Breast epithelium (tissue), 4 donors: ENCODE measurements around the gene ZNF419. TPM values are rescaled to one million over a fixed set of nuclear protein-coding genes. Genes with fewer than 3 reads are reported as not detected.
A peak's percentile ranks its signal among the peaks of the same experiment; 100 is the strongest.

Experiments used
- DNase-seq, 2 donors: peaks; one replicate each; pipeline ENCODE4 v3.0.0-alpha.2; 2019; ENCODE audit warnings: low spot score in 2 of 2
- H3K27ac ChIP-seq, 2 donors: fragments of 200-600 bp; sonication (generic) in 1 of 2; one replicate each; pipeline ENCODE4 v1.5.1; 2016 to 2019; ENCODE audit warnings: mild to moderate bottlenecking in 1 of 2
- H3K27me3 ChIP-seq, 2 donors: fragments of 200-600 bp; sonication (generic) in 1 of 2; one replicate each; pipeline versions ENCODE4 v1.5.1 to v1.6.0; 2017 to 2019; ENCODE audit warnings: control low read depth in 1 of 2, mild to moderate bottlenecking in 1 of 2
- H3K36me3 ChIP-seq: fragments of 200-600 bp; one replicate; pipeline ENCODE4 v1.5.1; 2019
- H3K4me1 ChIP-seq, 2 donors: fragments of 200-600 bp; sonication (generic); one replicate each; pipeline ENCODE4 v1.5.1; 2016 to 2019; ENCODE audit warnings: control low read depth in 1 of 2
- H3K4me3 ChIP-seq, 3 donors: fragments of 200-600 bp; sonication (generic); 1 replicate in 2 of 3; 2 replicates in 1 of 3; pipeline ENCODE4 v1.5.1; 2016 to 2019; ENCODE audit warnings: mild to moderate bottlenecking in 3 of 3, moderate library complexity in 2 of 3
- H3K9me3 ChIP-seq, 2 donors: fragments of 200-600 bp; sonication (generic) in 1 of 2; one replicate each; pipeline ENCODE4 v1.5.1; 2016 to 2019; ENCODE audit warnings: control low read depth in 1 of 2
- POLR2A ChIP-seq: fragments of 450-650 bp; IDR thresholded peaks from one replicate; pipeline ENCODE4 v1.6.1; 2016; ENCODE audit warnings: antibody characterized with exemption, mild to moderate bottlenecking, moderate library complexity
- POLR2AphosphoS5 ChIP-seq, 3 donors: sonication (generic); formaldehyde crosslinking; IDR thresholded peaks; one replicate each; pipeline ENCODE4 v1.6.1; 2017; ENCODE audit warnings: antibody characterized with exemption in 3 of 3
- intact Hi-C: fragments of 100-400 bp; cut with DNase I; formaldehyde crosslinking; loops from one replicate; pipeline ENCODE4 v1.15.1; 2023; ENCODE audit warnings: low total_unique reads
- total RNA-seq, 3 donors: library from RNA; depleted of rRNA; stranded (reverse); fragments of >200 nt; gene quantifications; one replicate each; pipeline ENCODE4 v1.1.0, GENCODE V29; 2016
- TF ChIP-seq, protein P1 (sequence below), 3 donors: fragments of 450-650 bp; IDR thresholded peaks; one replicate each; pipeline ENCODE4 v1.5.1; 2016 to 2017; ENCODE audit warnings: antibody characterized with exemption in 3 of 3, mild to moderate bottlenecking in 3 of 3, moderate library complexity in 3 of 3

Gene ZNF419
- total RNA-seq, 3 donors from 2014 or later = 10.2 to 13.0 (median 12.5) TPM

DNA sequence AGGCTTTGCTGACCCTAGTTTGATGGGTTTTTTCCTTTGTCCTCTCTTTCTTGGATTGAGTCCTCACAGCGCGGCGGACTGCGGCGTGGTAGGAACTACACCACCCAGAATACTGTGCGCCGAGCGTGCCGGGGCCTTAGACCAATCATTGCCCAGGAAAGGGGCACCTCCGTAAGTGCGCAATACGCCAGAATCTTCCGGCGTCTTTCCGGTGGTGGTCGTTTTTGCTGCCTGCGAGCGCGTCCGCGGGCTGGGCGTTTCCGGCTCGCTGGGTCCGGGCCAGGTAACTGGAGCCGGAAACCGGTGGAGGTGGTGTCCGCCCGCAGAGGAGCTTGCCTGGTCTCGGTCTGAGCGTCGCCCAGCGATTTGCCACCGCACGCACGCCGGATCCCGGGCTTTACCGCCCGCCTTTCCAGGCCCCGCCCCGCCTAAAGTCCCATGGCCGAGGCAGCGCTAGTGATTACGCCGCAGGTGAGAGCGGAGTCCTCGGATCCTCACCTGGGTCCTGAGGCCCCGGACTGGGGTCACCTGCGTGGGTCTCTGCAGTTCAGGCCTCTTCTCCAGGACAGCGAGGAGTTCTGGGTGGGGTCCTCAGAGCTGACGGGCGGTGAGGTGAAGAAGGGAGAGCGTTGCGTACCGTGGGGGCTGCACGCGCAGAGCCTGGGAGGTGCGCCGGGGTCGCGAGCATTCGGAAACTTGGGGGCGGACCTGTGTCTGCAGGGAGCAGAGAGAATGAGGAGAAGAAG is 39.8 kb downstream of the ZNF419 start, which contains the start of gene ZNF549:
Gene ZNF549, plus strand, starts transcription at position 221 of the 746 bp plus-strand sequence. Its CDS starts 218 bp downstream, at position 439.
- Histone ChIP-seq H3K27me3 (no peaks in the 10 kb centered on the region), H3K36me3 (peaks cover 11% of the 10 kb centered on the region), H3K4me1 (no peaks in the 10 kb centered on the region), H3K4me3 (peak within 1 kb of the TSS; percentile 67 to 98 (median 86)), H3K9me3 (peaks cover 30% of the 10 kb centered on the region in 2 donors), H3K27ac (peak within 1 kb of the TSS; percentile 74 to 81)
- peak; percentile 85 to 87 for DNase-seq
- intact Hi-C loops = no loop called here
- TF ChIP-seq POLR2AphosphoS5 (IDR thresholded peaks at IDR 0.05) = peak; percentile 65 to 70 (median 67)
- no peak for TF ChIP-seq POLR2A
- TF ChIP-seq, protein P1, sequence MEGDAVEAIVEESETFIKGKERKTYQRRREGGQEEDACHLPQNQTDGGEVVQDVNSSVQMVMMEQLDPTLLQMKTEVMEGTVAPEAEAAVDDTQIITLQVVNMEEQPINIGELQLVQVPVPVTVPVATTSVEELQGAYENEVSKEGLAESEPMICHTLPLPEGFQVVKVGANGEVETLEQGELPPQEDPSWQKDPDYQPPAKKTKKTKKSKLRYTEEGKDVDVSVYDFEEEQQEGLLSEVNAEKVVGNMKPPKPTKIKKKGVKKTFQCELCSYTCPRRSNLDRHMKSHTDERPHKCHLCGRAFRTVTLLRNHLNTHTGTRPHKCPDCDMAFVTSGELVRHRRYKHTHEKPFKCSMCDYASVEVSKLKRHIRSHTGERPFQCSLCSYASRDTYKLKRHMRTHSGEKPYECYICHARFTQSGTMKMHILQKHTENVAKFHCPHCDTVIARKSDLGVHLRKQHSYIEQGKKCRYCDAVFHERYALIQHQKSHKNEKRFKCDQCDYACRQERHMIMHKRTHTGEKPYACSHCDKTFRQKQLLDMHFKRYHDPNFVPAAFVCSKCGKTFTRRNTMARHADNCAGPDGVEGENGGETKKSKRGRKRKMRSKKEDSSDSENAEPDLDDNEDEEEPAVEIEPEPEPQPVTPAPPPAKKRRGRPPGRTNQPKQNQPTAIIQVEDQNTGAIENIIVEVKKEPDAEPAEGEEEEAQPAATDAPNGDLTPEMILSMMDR (IDR thresholded peaks at IDR 0.05) = peak in 2 of 3 donors; percentile 9 to 30

DNA sequence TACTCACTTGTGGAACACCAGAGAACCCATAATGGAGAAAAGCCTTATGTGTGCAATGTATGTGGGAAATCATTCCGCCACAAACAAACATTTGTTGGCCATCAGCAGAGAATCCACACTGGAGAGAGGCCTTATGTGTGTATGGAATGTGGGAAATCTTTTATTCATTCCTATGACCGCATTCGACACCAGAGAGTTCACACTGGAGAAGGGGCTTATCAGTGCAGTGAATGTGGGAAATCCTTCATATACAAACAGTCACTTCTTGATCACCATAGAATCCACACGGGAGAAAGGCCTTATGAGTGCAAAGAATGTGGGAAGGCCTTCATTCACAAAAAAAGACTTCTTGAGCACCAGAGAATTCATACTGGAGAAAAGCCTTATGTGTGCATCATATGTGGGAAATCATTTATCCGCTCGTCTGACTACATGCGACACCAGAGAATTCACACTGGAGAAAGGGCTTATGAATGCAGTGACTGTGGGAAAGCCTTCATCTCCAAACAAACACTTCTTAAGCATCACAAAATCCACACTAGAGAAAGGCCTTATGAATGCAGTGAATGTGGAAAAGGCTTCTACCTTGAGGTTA is 50.5 kb downstream of the ZNF419 start:
- no peak overlapping the region for H3K27ac ChIP-seq
- TF ChIP-seq, protein P1 (IDR thresholded peaks at IDR 0.05) = no peak
- no peak for TF ChIP-seq POLR2AphosphoS5 (IDR thresholded peaks at IDR 0.05)
- no peak for TF ChIP-seq POLR2A
- H3K27me3 ChIP-seq = no peaks in the 10 kb centered on the region
- H3K4me1 ChIP-seq = no peaks in the 10 kb centered on the region
- H3K9me3 ChIP-seq = peaks cover 96 to 100% of the 10 kb centered on the region in 2 donors
- H3K4me3 ChIP-seq = peak overlapping the region in 1 of 3 donors; percentile 36
- intact Hi-C loops = no loop called here
- DNase-seq = no peak
- H3K36me3 ChIP-seq = peaks cover 50% of the 10 kb centered on the region

Other genes with a start within 250 kb of the ZNF419 start
- gene ZNF805, start 247.1 kb upstream of the ZNF419 start, total RNA-seq = 10 to 100 TPM; 17.0 to 29.9 (median 19.8) TPM
- gene ZNF460, start 207.3 kb upstream of the ZNF419 start, total RNA-seq = 100 to 1,000 TPM in 1 of 3 donors, 10 to 100 TPM in 2; 70.2 to 123 (median 88.5) TPM
- gene ZNF543, start 167.3 kb upstream of the ZNF419 start, total RNA-seq = 10 to 100 TPM in 1 of 3 donors, 1 to 10 TPM in 2; 6.7 to 14.8 (median 8.5) TPM
- gene ZNF304, start 136.5 kb upstream of the ZNF419 start, total RNA-seq = 10 to 100 TPM in 1 of 3 donors, 1 to 10 TPM in 2; 7.5 to 13.6 (median 8.2) TPM
- gene TRAPPC2B, start 124.2 kb upstream of the ZNF419 start, total RNA-seq = 10 to 100 TPM; 16.7 to 23.2 (median 20.2) TPM
- gene ZNF547, start 124.2 kb upstream of the ZNF419 start, total RNA-seq = 1 to 10 TPM; 1.6 to 3.8 (median 2.4) TPM
- gene ZNF548, start 97.9 kb upstream of the ZNF419 start, total RNA-seq = 10 to 100 TPM; 23.6 to 34.5 (median 31.8) TPM
- 10 to 100 TPM; 10.5 to 22.0 (median 11.2) TPM for gene ZNF17, start 76.6 kb upstream of the ZNF419 start, total RNA-seq
- 10 to 100 TPM in 1 of 3 donors, 1 to 10 TPM in 2; 3.4 to 11.1 (median 8.5) TPM for gene ZNF749, start 52.4 kb upstream of the ZNF419 start, total RNA-seq
- 1 to 10 TPM in 2 of 3 donors, under 1 TPM in 1; 0.96 to 2.5 (median 2.0) TPM for gene VN1R1, start 30.6 kb upstream of the ZNF419 start, total RNA-seq
- 10 to 100 TPM in 2 of 3 donors, 1 to 10 TPM in 1; 8.5 to 26.9 (median 19.7) TPM for gene ZNF772, start 10.2 kb upstream of the ZNF419 start, total RNA-seq
- gene ZNF773, start 12.2 kb downstream of the ZNF419 start, total RNA-seq = 10 to 100 TPM in 2 of 3 donors, 1 to 10 TPM in 1; 9.3 to 26.2 (median 12.8) TPM
- 10 to 100 TPM in 1 of 3 donors, 1 to 10 TPM in 2; 3.7 to 11.6 (median 7.9) TPM for gene ZNF549, start 39.6 kb downstream of the ZNF419 start, total RNA-seq
- gene ZNF550, start 72.1 kb downstream of the ZNF419 start, total RNA-seq = 10 to 100 TPM in 2 of 3 donors, 1 to 10 TPM in 1; 5.4 to 15.5 (median 15.1) TPM
- gene ZNF416, start 91.2 kb downstream of the ZNF419 start, total RNA-seq = 1 to 10 TPM; 2.7 to 6.4 (median 6.2) TPM
- 1 to 10 TPM; 2.2 to 8.9 (median 6.9) TPM for gene ZIK1, start 96.4 kb downstream of the ZNF419 start, total RNA-seq
- gene ZNF530, start 112.1 kb downstream of the ZNF419 start, total RNA-seq = 1 to 10 TPM; 2.9 to 6.9 (median 5.3) TPM
- gene ZNF134, start 126.5 kb downstream of the ZNF419 start, total RNA-seq = 10 to 100 TPM; 18.2 to 31.6 (median 18.4) TPM
- 10 to 100 TPM in 2 of 3 donors, 1 to 10 TPM in 1; 8.2 to 23.1 (median 16.4) TPM for gene ZNF211, start 145.4 kb downstream of the ZNF419 start, total RNA-seq
- gene ZSCAN4, start 181.2 kb downstream of the ZNF419 start, total RNA-seq = not detected
- gene ZNF551, start 194.2 kb downstream of the ZNF419 start, total RNA-seq = 10 to 100 TPM in 2 of 3 donors, 1 to 10 TPM in 1; 7.4 to 28.0 (median 19.3) TPM
- gene ZNF154, start 221.5 kb downstream of the ZNF419 start, total RNA-seq = 1 to 10 TPM in 2 of 3 donors, under 1 TPM in 1; 0.96 to 7.8 (median 6.2) TPM
- 10 to 100 TPM in 1 of 3 donors, 1 to 10 TPM in 2; 4.0 to 13.5 (median 7.9) TPM for gene ZNF671, start 239.9 kb downstream of the ZNF419 start, total RNA-seq